IPS-20b (cell line): Measurements from ENCODE around the gene FCAMR.

Experiments
- H3K27ac ChIP-seq: one replicate; pipeline ENCODE4 v1.5.1; 2013; ENCODE audit warnings: low read length
- H3K27me3 ChIP-seq: 2 replicates; pipeline ENCODE4 v1.6.1; 2013; ENCODE audit warnings: mild to moderate bottlenecking, low read length, inconsistent platforms; ENCODE audit not compliant: insufficient read depth
- H3K36me3 ChIP-seq: 2 replicates; pipeline ENCODE4 v1.6.1; 2013; ENCODE audit warnings: low read depth, mild to moderate bottlenecking, inconsistent platforms, low read length, moderate library complexity; ENCODE audit not compliant: insufficient read depth
- H3K4me1 ChIP-seq: 2 replicates; pipeline ENCODE4 v1.6.1; 2013; ENCODE audit warnings: mild to moderate bottlenecking, control low read depth, inconsistent platforms, low read length, moderate library complexity; ENCODE audit not compliant: insufficient read depth
- H3K4me3 ChIP-seq: 2 replicates; pipeline ENCODE4 v1.5.1; 2013; ENCODE audit warnings: mild to moderate bottlenecking, low read length, inconsistent platforms
- H3K9ac ChIP-seq: 2 replicates; pipeline ENCODE4 v1.6.1; 2013; ENCODE audit warnings: low read depth, mild to moderate bottlenecking, inconsistent platforms, low read length, moderate library complexity
- H3K9me3 ChIP-seq: 2 replicates; pipeline ENCODE4 v1.6.1; 2013; ENCODE audit warnings: mild to moderate bottlenecking, low read depth, low read length, inconsistent platforms; ENCODE audit not compliant: insufficient read depth

FCAMR gene

GRCh38 chr1:206954459-206955342 lies 15.6 kb downstream of the FCAMR start:
- Histone ChIP-seq H3K4me3 (no peak overlapping the region), H3K9ac (no peak overlapping the region), H3K27me3 (no peaks in the 10 kb centered on the region; the same call in 1 of the 2 replicates), H3K36me3 (no peaks in the 10 kb centered on the region), H3K27ac (no peak overlapping the region), H3K4me1 (no peaks in the 10 kb centered on the region), H3K9me3 (no peaks in the 10 kb centered on the region)

GRCh38 chr1:206953626-206954025 lies 16.6 kb downstream of the FCAMR start:
- Histone ChIP-seq H3K9ac (no peak overlapping the region), H3K36me3 (no peaks in the 10 kb centered on the region), H3K9me3 (no peaks in the 10 kb centered on the region), H3K4me1 (no peaks in the 10 kb centered on the region), H3K27ac (no peak overlapping the region), H3K27me3 (no peaks in the 10 kb centered on the region; the same call in 1 of the 2 replicates), H3K4me3 (no peak overlapping the region)

- Histone ChIP-seq H3K4me3 (no peak overlapping the region), H3K27me3 (no peaks in the 10 kb centered on the region; the same call in 1 of the 2 replicates), H3K4me1 (no peaks in the 10 kb centered on the region), H3K36me3 (no peaks in the 10 kb centered on the region), H3K9me3 (no peaks in the 10 kb centered on the region), H3K9ac (no peak overlapping the region), H3K27ac (no peak overlapping the region)
Measured at GRCh38 chr1:206953126-206953525, 17.1 kb downstream of the FCAMR start.

GRCh38 chr1:206952171-206952570 lies 18.1 kb downstream of the FCAMR start:
- H3K36me3 ChIP-seq = no peaks in the 10 kb centered on the region
- no peak overlapping the region for H3K4me3 ChIP-seq
- no peak overlapping the region for H3K27ac ChIP-seq
- no peaks in the 10 kb centered on the region for H3K9me3 ChIP-seq
- H3K9ac ChIP-seq = no peak overlapping the region
- no peaks in the 10 kb centered on the region; the same call in 1 of the 2 replicates for H3K27me3 ChIP-seq
- no peaks in the 10 kb centered on the region for H3K4me1 ChIP-seq

- Histone ChIP-seq H3K27me3 (no peaks in the 10 kb centered on the region; the same call in 1 of the 2 replicates), H3K36me3 (no peaks in the 10 kb centered on the region), H3K9me3 (no peaks in the 10 kb centered on the region), H3K9ac (no peak overlapping the region), H3K4me3 (no peak overlapping the region), H3K4me1 (no peaks in the 10 kb centered on the region), H3K27ac (no peak overlapping the region)
Measured at GRCh38 chr1:206951318-206952100, 18.8 kb downstream of the FCAMR start.

GRCh38 chr1:206949641-206950040 lies 20.6 kb downstream of the FCAMR start:
- Histone ChIP-seq H3K27ac (no peak overlapping the region), H3K27me3 (no peaks in the 10 kb centered on the region), H3K9ac (no peak overlapping the region), H3K4me3 (no peak overlapping the region), H3K36me3 (no peaks in the 10 kb centered on the region), H3K9me3 (no peaks in the 10 kb centered on the region), H3K4me1 (no peaks in the 10 kb centered on the region)

GRCh38 chr1:206949208-206949607 lies 21.1 kb downstream of the FCAMR start:
- Histone ChIP-seq H3K9me3 (no peaks in the 10 kb centered on the region), H3K27ac (no peak overlapping the region), H3K27me3 (no peaks in the 10 kb centered on the region), H3K4me1 (no peaks in the 10 kb centered on the region), H3K36me3 (no peaks in the 10 kb centered on the region), H3K4me3 (no peak overlapping the region), H3K9ac (no peak overlapping the region)

- no peaks in the 10 kb centered on the region for H3K27me3 ChIP-seq
- no peaks in the 10 kb centered on the region for H3K9me3 ChIP-seq
- H3K36me3 ChIP-seq = no peaks in the 10 kb centered on the region
- H3K4me3 ChIP-seq = no peak overlapping the region
- H3K4me1 ChIP-seq = no peaks in the 10 kb centered on the region
- H3K9ac ChIP-seq = no peak overlapping the region
- H3K27ac ChIP-seq = no peak overlapping the region
Measured at GRCh38 chr1:206947255-206947654, 23.0 kb downstream of the FCAMR start.

- H3K9ac ChIP-seq = no peak within 1 kb of the TSS
- no peaks in the 10 kb centered on the region for H3K4me1 ChIP-seq
- H3K36me3 ChIP-seq = no peaks in the 10 kb centered on the region
- H3K4me3 ChIP-seq = no peak within 1 kb of the TSS
- H3K9me3 ChIP-seq = no peaks in the 10 kb centered on the region
- no peak within 1 kb of the TSS for H3K27ac ChIP-seq
- no peaks in the 10 kb centered on the region for H3K27me3 ChIP-seq
Measured at GRCh38 chr1:206946261-206946660, 24.0 kb downstream of the FCAMR start, which contains the start of gene PIGR. PIGR (minus strand) TSS chr1:206946466; CDS start chr1:206940531, 5,935 bp downstream.

- Histone ChIP-seq H3K36me3 (no peaks in the 10 kb centered on the region), H3K9ac (no peak overlapping the region), H3K4me1 (no peaks in the 10 kb centered on the region), H3K4me3 (no peak overlapping the region), H3K9me3 (no peaks in the 10 kb centered on the region), H3K27ac (no peak overlapping the region), H3K27me3 (no peaks in the 10 kb centered on the region)
Measured at GRCh38 chr1:206945779-206946178, 24.5 kb downstream of the FCAMR start.

- Histone ChIP-seq H3K9me3 (no peaks in the 10 kb centered on the region), H3K9ac (no peak overlapping the region), H3K4me1 (no peaks in the 10 kb centered on the region), H3K27me3 (no peaks in the 10 kb centered on the region), H3K36me3 (no peaks in the 10 kb centered on the region), H3K4me3 (no peak overlapping the region), H3K27ac (no peak overlapping the region)
Measured at GRCh38 chr1:206944703-206945102, 25.6 kb downstream of the FCAMR start.
